ENCODE results near the gene GALNT17.

GRCh38 chr7:71112436-71112835, 19.5 kb upstream of the GALNT17 start:
- TF ChIP-seq POLR2A (IDR thresholded peaks at IDR 0.05; ENCODE audit: low read depth, low read length) (no peak), POU2F2 (IDR thresholded peaks at IDR 0.05; ENCODE audit: low read depth, low read length) (no peak)
